GM18873 (cell line): ENCODE measurements around the gene CSTF1.

ENCODE experiments used
- ATAC-seq: cut with Tn5 transposase; IDR thresholded peaks from one replicate; pipeline ENCODE4 v1.9.1; 2021; ENCODE audit warnings: mild to moderate bottlenecking, moderate library complexity, moderate number of reproducible peaks; ENCODE audit not compliant: unreplicated experiment, low FRiP score

CSTF1 gene

GRCh38 chr20:56426026-56426425 is 33.6 kb downstream of the CSTF1 start:
- ATAC-seq = no peak

GRCh38 chr20:56426926-56427325 is 34.5 kb downstream of the CSTF1 start:
- ATAC-seq = no peak

- no peak for ATAC-seq
Measured at GRCh38 chr20:56427797-56428196, 35.4 kb downstream of the CSTF1 start.

- no peak for ATAC-seq
Measured at GRCh38 chr20:56428410-56428809, 36.0 kb downstream of the CSTF1 start.

GRCh38 chr20:56428881-56429280 is 36.4 kb downstream of the CSTF1 start:
- no peak for ATAC-seq

GRCh38 chr20:56429502-56429901 is 37.1 kb downstream of the CSTF1 start:
- ATAC-seq = no peak

- ATAC-seq = no peak
Measured at GRCh38 chr20:56429941-56430340, 37.5 kb downstream of the CSTF1 start.

GRCh38 chr20:56430461-56430860 is 38.0 kb downstream of the CSTF1 start:
- no peak for ATAC-seq

GRCh38 chr20:56430957-56431356 is 38.5 kb downstream of the CSTF1 start:
- no peak for ATAC-seq

- no peak for ATAC-seq
Measured at GRCh38 chr20:56431471-56431870, 39.0 kb downstream of the CSTF1 start.

- no peak for ATAC-seq
Measured at GRCh38 chr20:56433221-56433879, 40.9 kb downstream of the CSTF1 start.

- ATAC-seq = no peak
Measured at GRCh38 chr20:56433880-56434255, 41.4 kb downstream of the CSTF1 start.

- no peak for ATAC-seq
Measured at GRCh38 chr20:56437196-56437960, 44.9 kb downstream of the CSTF1 start.

GRCh38 chr20:56438284-56438683 is 45.8 kb downstream of the CSTF1 start:
- no peak for ATAC-seq

- ATAC-seq = no peak
Measured at GRCh38 chr20:56439771-56440291, 47.4 kb downstream of the CSTF1 start.

GRCh38 chr20:56440346-56441007 is 48.0 kb downstream of the CSTF1 start:
- no peak for ATAC-seq

GRCh38 chr20:56442389-56443365 is 50.2 kb downstream of the CSTF1 start:
- no peak for ATAC-seq

GRCh38 chr20:56443654-56444540 is 51.5 kb downstream of the CSTF1 start:
- ATAC-seq = no peak

GRCh38 chr20:56445130-56445529 is 52.7 kb downstream of the CSTF1 start:
- ATAC-seq = no peak
